Measurements from ENCODE around the gene PSMB1.

The PSMB1 gene

DNA sequence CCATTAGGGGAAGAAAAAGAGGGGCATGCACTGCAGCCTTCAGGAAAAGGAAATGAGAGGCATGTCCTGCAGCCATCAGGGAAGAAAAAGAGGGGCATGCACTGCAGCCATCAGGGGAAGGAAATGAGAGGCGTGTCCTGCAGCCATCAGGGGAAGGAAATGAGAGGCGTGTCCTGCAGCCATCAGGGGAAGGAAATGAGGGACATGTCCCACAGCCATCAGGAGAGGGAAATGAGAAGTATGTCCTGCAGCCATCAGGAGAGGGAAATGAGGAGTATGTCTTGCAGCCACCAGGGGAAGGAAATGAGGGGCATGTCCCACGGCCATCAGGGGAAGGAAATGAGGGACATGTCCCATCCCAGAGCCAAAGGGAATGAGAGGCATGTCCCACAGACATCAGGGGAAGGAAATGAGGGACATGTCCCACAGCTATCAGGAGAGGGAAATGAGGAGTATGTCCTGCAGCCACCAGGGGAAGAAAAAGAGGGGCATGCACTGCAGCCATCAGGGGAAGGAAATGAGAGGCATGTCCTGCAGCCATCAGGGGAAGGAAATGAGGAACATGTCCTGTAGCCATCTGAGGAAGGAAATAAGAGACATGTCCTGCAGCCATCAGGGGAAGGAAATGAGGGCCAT is 52.0 kb downstream of the PSMB1 start:
- no peak for DNase-seq
- H2AFZ ChIP-seq (ENCODE audit: low read length) = no peak overlapping the region
- H4K20me1 ChIP-seq (ENCODE audit: insufficient read depth, low read length) = no peaks in the 10 kb centered on the region
- no peaks in the 10 kb centered on the region for H3F3A ChIP-seq (ENCODE audit: insufficient read depth, low read length)
- no peak overlapping the region for H3K27ac ChIP-seq (ENCODE audit: low read length)
- no peaks in the 10 kb centered on the region; the same call in 1 of the 2 replicates for H3K27me3 ChIP-seq (replicated peaks; ENCODE audit: insufficient read depth, low read length)
- no peaks in the 10 kb centered on the region for H3K36me3 ChIP-seq (replicated peaks; ENCODE audit: insufficient read depth, low read length)
- TF ChIP-seq EZH2phosphoT487 (IDR thresholded peaks at IDR 0.05; ENCODE audit: low read length) = no peak
- TF ChIP-seq EZH2 (optimal IDR thresholded peaks at IDR 0.05; ENCODE audit: low read depth, low read length) = no peak
- TF ChIP-seq, protein P1, sequence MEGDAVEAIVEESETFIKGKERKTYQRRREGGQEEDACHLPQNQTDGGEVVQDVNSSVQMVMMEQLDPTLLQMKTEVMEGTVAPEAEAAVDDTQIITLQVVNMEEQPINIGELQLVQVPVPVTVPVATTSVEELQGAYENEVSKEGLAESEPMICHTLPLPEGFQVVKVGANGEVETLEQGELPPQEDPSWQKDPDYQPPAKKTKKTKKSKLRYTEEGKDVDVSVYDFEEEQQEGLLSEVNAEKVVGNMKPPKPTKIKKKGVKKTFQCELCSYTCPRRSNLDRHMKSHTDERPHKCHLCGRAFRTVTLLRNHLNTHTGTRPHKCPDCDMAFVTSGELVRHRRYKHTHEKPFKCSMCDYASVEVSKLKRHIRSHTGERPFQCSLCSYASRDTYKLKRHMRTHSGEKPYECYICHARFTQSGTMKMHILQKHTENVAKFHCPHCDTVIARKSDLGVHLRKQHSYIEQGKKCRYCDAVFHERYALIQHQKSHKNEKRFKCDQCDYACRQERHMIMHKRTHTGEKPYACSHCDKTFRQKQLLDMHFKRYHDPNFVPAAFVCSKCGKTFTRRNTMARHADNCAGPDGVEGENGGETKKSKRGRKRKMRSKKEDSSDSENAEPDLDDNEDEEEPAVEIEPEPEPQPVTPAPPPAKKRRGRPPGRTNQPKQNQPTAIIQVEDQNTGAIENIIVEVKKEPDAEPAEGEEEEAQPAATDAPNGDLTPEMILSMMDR (IDR thresholded peaks at IDR 0.05; ENCODE audit: low read length) = no peak
- H3K9me3 ChIP-seq (replicated peaks; ENCODE audit: insufficient read depth, low read length) = no peaks in the 10 kb centered on the region
- H3K9ac ChIP-seq (ENCODE audit: low read length) = no peak overlapping the region
- H3K4me3 ChIP-seq (ENCODE audit: low read length) = no peak overlapping the region
- no peak overlapping the region for H3K4me2 ChIP-seq (ENCODE audit: low read depth, low read length)
- H3K9me2 ChIP-seq (replicated peaks; ENCODE audit: insufficient read depth, low read length) = no peaks in the 10 kb centered on the region
- no peaks in the 10 kb centered on the region for H3K79me2 ChIP-seq (ENCODE audit: low read length)
- no peaks in the 10 kb centered on the region for H3K4me1 ChIP-seq (ENCODE audit: low read length)

DNA sequence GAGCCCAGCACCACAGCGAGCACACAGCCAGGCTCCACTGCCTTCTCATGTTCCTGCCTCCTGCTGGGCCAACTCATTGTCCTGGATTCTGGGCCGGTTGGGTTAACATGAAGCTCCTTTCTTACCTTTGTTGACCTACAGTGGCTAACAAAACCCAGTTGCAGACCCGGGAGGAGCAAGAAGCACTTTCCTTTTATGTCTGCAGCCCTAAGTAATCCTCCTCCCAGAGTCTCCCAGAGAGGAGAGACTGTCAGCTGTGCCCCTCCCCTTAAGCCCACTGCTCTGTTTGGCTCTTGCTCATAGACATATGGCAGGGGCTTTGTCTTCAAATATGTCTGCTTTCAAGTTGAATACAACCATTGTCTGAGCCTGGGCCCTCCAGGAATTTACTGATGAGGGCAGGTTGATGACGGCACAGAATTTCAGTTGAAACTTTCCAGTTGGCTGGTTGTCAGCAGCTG is 55.2 kb downstream of the PSMB1 start:
- no peaks in the 10 kb centered on the region for H4K20me1 ChIP-seq (ENCODE audit: insufficient read depth, low read length)
- H3K9me2 ChIP-seq (replicated peaks; ENCODE audit: insufficient read depth, low read length) = no peaks in the 10 kb centered on the region
- no peaks in the 10 kb centered on the region for H3K79me2 ChIP-seq (ENCODE audit: low read length)
- H3K27ac ChIP-seq (ENCODE audit: low read length) = no peak overlapping the region
- H2AFZ ChIP-seq (ENCODE audit: low read length) = no peak overlapping the region
- no peak overlapping the region for H3K4me2 ChIP-seq (ENCODE audit: low read depth, low read length)
- no peaks in the 10 kb centered on the region for H3K4me1 ChIP-seq (ENCODE audit: low read length)
- no peak for DNase-seq
- no peaks in the 10 kb centered on the region; the same call in 1 of the 2 replicates for H3K27me3 ChIP-seq (replicated peaks; ENCODE audit: insufficient read depth, low read length)
- no peak for TF ChIP-seq EZH2phosphoT487 (IDR thresholded peaks at IDR 0.05; ENCODE audit: low read length)
- TF ChIP-seq, protein P1 (IDR thresholded peaks at IDR 0.05; ENCODE audit: low read length) = no peak
- no peak for TF ChIP-seq EZH2 (optimal IDR thresholded peaks at IDR 0.05; ENCODE audit: low read depth, low read length)
- H3F3A ChIP-seq (ENCODE audit: insufficient read depth, low read length) = no peaks in the 10 kb centered on the region
- no peaks in the 10 kb centered on the region for H3K9me3 ChIP-seq (replicated peaks; ENCODE audit: insufficient read depth, low read length)
- no peak overlapping the region for H3K4me3 ChIP-seq (ENCODE audit: low read length)
- no peaks in the 10 kb centered on the region for H3K36me3 ChIP-seq (replicated peaks; ENCODE audit: insufficient read depth, low read length)
- no peak overlapping the region for H3K9ac ChIP-seq (ENCODE audit: low read length)

DNA sequence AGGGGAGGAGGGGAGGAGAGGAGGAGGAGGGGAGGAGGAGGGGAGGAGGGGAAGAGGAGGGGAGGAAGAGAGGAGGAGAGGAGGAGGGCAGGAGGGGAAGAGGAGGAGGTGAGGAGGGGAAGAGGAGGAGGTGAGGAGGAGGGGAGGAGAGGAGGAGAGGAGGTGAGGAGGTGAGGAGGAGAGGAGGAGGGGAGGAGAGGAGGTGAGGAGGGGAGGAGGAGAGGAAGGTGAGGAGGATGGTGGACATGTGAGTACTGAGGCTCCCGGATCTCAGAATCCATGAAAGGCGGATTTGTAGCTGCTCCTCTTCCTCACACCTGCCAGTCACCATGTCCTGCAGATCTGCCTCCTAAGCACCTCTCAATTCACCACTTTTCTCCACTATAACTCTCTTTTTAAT is 59.8 kb downstream of the PSMB1 start:
- Histone ChIP-seq H3K27me3 (replicated peaks; ENCODE audit: insufficient read depth, low read length) (no peaks in the 10 kb centered on the region; the same call in 1 of the 2 replicates), H3K4me2 (ENCODE audit: low read depth, low read length) (no peak overlapping the region), H4K20me1 (ENCODE audit: insufficient read depth, low read length) (no peaks in the 10 kb centered on the region), H3K27ac (ENCODE audit: low read length) (no peak overlapping the region), H3K36me3 (replicated peaks; ENCODE audit: insufficient read depth, low read length) (no peaks in the 10 kb centered on the region), H3F3A (ENCODE audit: insufficient read depth, low read length) (no peaks in the 10 kb centered on the region), H3K9me3 (replicated peaks; ENCODE audit: insufficient read depth, low read length) (no peaks in the 10 kb centered on the region), H3K9me2 (replicated peaks; ENCODE audit: insufficient read depth, low read length) (no peaks in the 10 kb centered on the region), H2AFZ (ENCODE audit: low read length) (no peak overlapping the region), H3K4me3 (ENCODE audit: low read length) (no peak overlapping the region), H3K9ac (ENCODE audit: low read length) (no peak overlapping the region), H3K4me1 (ENCODE audit: low read length) (no peaks in the 10 kb centered on the region), H3K79me2 (ENCODE audit: low read length) (no peaks in the 10 kb centered on the region)
- TF ChIP-seq EZH2phosphoT487 (IDR thresholded peaks at IDR 0.05; ENCODE audit: low read length) (no peak), EZH2 (optimal IDR thresholded peaks at IDR 0.05; ENCODE audit: low read depth, low read length) (no peak)
- TF ChIP-seq, protein P1 (IDR thresholded peaks at IDR 0.05; ENCODE audit: low read length) = no peak
- no peak for DNase-seq
